WERI-Rb-1 (cell line): ENCODE measurements around the gene NAV2.

Experiments
- DNase-seq: peaks from one replicate; pipeline ENCODE4 v3.0.0-alpha.2; 2020
- H3K27ac ChIP-seq: fragments of 250-450 bp; sonication (Bioruptor Pico); 2 replicates; pipeline ENCODE4 v1.5.1; 2020; ENCODE audit warnings: mild to moderate bottlenecking, moderate library complexity
- H3K27me3 ChIP-seq: fragments of 250-450 bp; sonication (Bioruptor Pico); 2 replicates; pipeline ENCODE4 v1.5.1; 2021; ENCODE audit warnings: mild to moderate bottlenecking, low read depth, moderate library complexity; ENCODE audit not compliant: insufficient read depth, severe bottlenecking
- H3K36me3 ChIP-seq: fragments of 250-450 bp; sonication (Bioruptor Pico); 2 replicates; pipeline ENCODE4 v1.5.1; 2020; ENCODE audit warnings: mild to moderate bottlenecking, moderate library complexity
- H3K4me3 ChIP-seq: 2 replicates; pipeline ENCODE4 v1.5.1; 2011; ENCODE audit warnings: low read depth, mild to moderate bottlenecking, control low read depth, low read length
- H3K9me3 ChIP-seq: fragments of 250-450 bp; sonication (Bioruptor Pico); 2 replicates; pipeline ENCODE4 v1.5.1; 2021; ENCODE audit warnings: mild to moderate bottlenecking, moderate library complexity; ENCODE audit not compliant: severe bottlenecking
- CTCF ChIP-seq: IDR thresholded peaks from 2 replicates; pipeline ENCODE4 v1.5.1; 2011; ENCODE audit warnings: low read depth, mild to moderate bottlenecking, control low read depth, inconsistent platforms, low read length

NAV2 gene

GRCh38 chr11:19768197-19768596, 55.6 kb downstream of the NAV2 start:
- no peak for DNase-seq
- no peaks in the 10 kb centered on the region for H3K36me3 ChIP-seq
- no peaks in the 10 kb centered on the region for H3K9me3 ChIP-seq
- H3K4me3 ChIP-seq: no peak overlapping the region
- H3K27me3 ChIP-seq: peaks cover 79% of the 10 kb centered on the region
- H3K27ac ChIP-seq: no peak overlapping the region
- no peak for TF ChIP-seq CTCF

- H3K4me3 ChIP-seq: no peak overlapping the region
- H3K27me3 ChIP-seq: peaks cover 81% of the 10 kb centered on the region
- H3K36me3 ChIP-seq: no peaks in the 10 kb centered on the region
- H3K27ac ChIP-seq: no peak overlapping the region
- no peak for DNase-seq
- no peaks in the 10 kb centered on the region for H3K9me3 ChIP-seq
- TF ChIP-seq CTCF: no peak
Measured at GRCh38 chr11:19768815-19769214, 56.2 kb downstream of the NAV2 start.

GRCh38 chr11:19769820-19770219, 57.2 kb downstream of the NAV2 start:
- Histone ChIP-seq H3K36me3 (no peaks in the 10 kb centered on the region), H3K4me3 (no peak overlapping the region), H3K27ac (no peak overlapping the region), H3K9me3 (no peaks in the 10 kb centered on the region), H3K27me3 (peaks cover 80% of the 10 kb centered on the region)
- no peak for DNase-seq
- TF ChIP-seq CTCF: no peak

- no peak overlapping the region for H3K4me3 ChIP-seq
- H3K27ac ChIP-seq: no peak overlapping the region
- H3K27me3 ChIP-seq: peaks cover 80% of the 10 kb centered on the region
- no peak for DNase-seq
- no peak for TF ChIP-seq CTCF
- H3K36me3 ChIP-seq: no peaks in the 10 kb centered on the region
- H3K9me3 ChIP-seq: no peaks in the 10 kb centered on the region
Measured at GRCh38 chr11:19770277-19770676, 57.6 kb downstream of the NAV2 start.

- H3K4me3 ChIP-seq: no peak overlapping the region
- TF ChIP-seq CTCF: no peak
Measured at GRCh38 chr11:19771463-19771862, 58.8 kb downstream of the NAV2 start.

GRCh38 chr11:19772480-19772879, 59.8 kb downstream of the NAV2 start:
- H3K27me3 ChIP-seq: peaks cover 81% of the 10 kb centered on the region
- H3K9me3 ChIP-seq: no peaks in the 10 kb centered on the region
- no peak for TF ChIP-seq CTCF
- no peak overlapping the region for H3K27ac ChIP-seq
- no peaks in the 10 kb centered on the region for H3K36me3 ChIP-seq
- DNase-seq: no peak
- no peak overlapping the region for H3K4me3 ChIP-seq

More at GRCh38 chr11:19771463-19771862, 58.8 kb downstream of the NAV2 start:
- Histone ChIP-seq H3K27me3 (peaks cover 84% of the 10 kb centered on the region), H3K27ac (no peak overlapping the region), H3K36me3 (no peaks in the 10 kb centered on the region), H3K9me3 (no peaks in the 10 kb centered on the region)
- no peak for DNase-seq
